ENCODE results near the gene VPS13D. TPM values are rescaled to one million over a fixed set of nuclear protein-coding genes. Genes with fewer than 3 reads are reported as not detected.

The VPS13D gene
- total RNA-seq, 1 experiment from 2014 or later, result 29.0 TPM

DNA sequence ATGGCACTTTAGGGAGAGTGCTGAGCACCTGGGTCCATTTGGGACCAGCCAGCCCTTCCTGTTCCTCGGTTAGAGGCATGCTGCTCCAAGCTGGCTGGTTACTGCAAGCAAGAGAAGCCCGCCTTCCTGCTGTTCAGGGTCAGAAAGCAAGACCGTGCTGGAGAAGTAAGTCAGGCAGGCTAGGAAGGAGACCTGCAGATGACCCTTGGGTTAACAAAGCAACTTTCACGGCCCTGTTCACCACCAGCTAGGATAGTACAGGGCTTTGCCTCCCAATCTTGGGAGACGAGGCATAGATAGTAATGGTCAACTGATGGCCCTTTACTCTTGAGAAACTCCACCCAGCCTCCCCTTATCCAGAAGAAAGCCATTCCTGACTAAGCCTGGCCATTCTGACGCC is 252.1 kb downstream of the VPS13D start (continued):
- TF ChIP-seq PRRX2 (CRISPR knock-in tag; IDR thresholded peaks at IDR 0.05) (no peak), HMGXB4 (CRISPR knock-in tag; IDR thresholded peaks at IDR 0.05) (no peak), ZNF138 (CRISPR knock-in tag; conservative IDR thresholded peaks at IDR 0.05) (no peak), SP1 (CRISPR knock-in tag; conservative IDR thresholded peaks at IDR 0.05) (no peak), OVOL2 (CRISPR knock-in tag; IDR thresholded peaks at IDR 0.05; ENCODE audit: borderline replicate concordance) (no peak), ESRRA (CRISPR knock-in tag; IDR thresholded peaks at IDR 0.05; ENCODE audit: borderline replicate concordance) (no peak)

- ATAC-seq (no peak), DNase-seq (ENCODE audit: low spot score) (no peak)
- Mint-ChIP-seq H3K9me3 (no peaks in the 10 kb centered on the region), H3K4me3 (no peak overlapping the region), H3K36me3 (peaks cover 4% of the 10 kb centered on the region), H3K27ac (no peak overlapping the region), H3K4me1 (peaks cover 32% of the 10 kb centered on the region), H3K27me3 (ENCODE audit: low read depth) (no peaks in the 10 kb centered on the region)
- CTCF ChIA-PET, result no interaction called here
- POLR2A ChIA-PET, result no interaction called here
- TF ChIP-seq USF2 (CRISPR knock-in tag; IDR thresholded peaks at IDR 0.05) (no peak), SP1 (CRISPR knock-in tag; conservative IDR thresholded peaks at IDR 0.05) (no peak), E2F1 (CRISPR knock-in tag; IDR thresholded peaks at IDR 0.05) (no peak), ZNF671 (CRISPR knock-in tag; IDR thresholded peaks at IDR 0.05) (no peak), ZNF263 (CRISPR knock-in tag; IDR thresholded peaks at IDR 0.05; ENCODE audit: low read depth) (no peak), ATF1 (CRISPR knock-in tag; IDR thresholded peaks at IDR 0.05) (no peak), NR2C2 (CRISPR knock-in tag; IDR thresholded peaks at IDR 0.05) (no peak), CDX4 (CRISPR knock-in tag; IDR thresholded peaks at IDR 0.05; ENCODE audit: borderline replicate concordance) (no peak), GTF2I (CRISPR knock-in tag; conservative IDR thresholded peaks at IDR 0.05) (no peak)
Measured at GRCh38 chr1:12482988-12483387, 253.2 kb downstream of the VPS13D start.

- no peak for ATAC-seq
- Mint-ChIP-seq H3K27ac (no peak overlapping the region), H3K4me1 (peaks cover 19% of the 10 kb centered on the region), H3K36me3 (peaks cover 17% of the 10 kb centered on the region), H3K27me3 (ENCODE audit: low read depth) (no peaks in the 10 kb centered on the region), H3K9me3 (peaks cover 14% of the 10 kb centered on the region), H3K4me3 (no peak overlapping the region)
- CTCF ChIA-PET, result no interaction called here
- no peak for DNase-seq (ENCODE audit: low spot score)
- no peak for TF ChIP-seq KAT7 (CRISPR knock-in tag; IDR thresholded peaks at IDR 0.05; ENCODE audit: borderline replicate concordance)
- no peak for TF ChIP-seq NR3C1 (CRISPR knock-in tag; conservative IDR thresholded peaks at IDR 0.05; ENCODE audit: low read depth)
- TF ChIP-seq OVOL2 (CRISPR knock-in tag; IDR thresholded peaks at IDR 0.05; ENCODE audit: borderline replicate concordance), result no peak
- no peak for TF ChIP-seq SMAD3 (CRISPR knock-in tag; IDR thresholded peaks at IDR 0.05; ENCODE audit: borderline replicate concordance)
- TF ChIP-seq IRF1 (CRISPR knock-in tag; IDR thresholded peaks at IDR 0.05), result no peak
- TF ChIP-seq ESRRA (CRISPR knock-in tag; IDR thresholded peaks at IDR 0.05; ENCODE audit: borderline replicate concordance), result no peak
- TF ChIP-seq, protein P1, sequence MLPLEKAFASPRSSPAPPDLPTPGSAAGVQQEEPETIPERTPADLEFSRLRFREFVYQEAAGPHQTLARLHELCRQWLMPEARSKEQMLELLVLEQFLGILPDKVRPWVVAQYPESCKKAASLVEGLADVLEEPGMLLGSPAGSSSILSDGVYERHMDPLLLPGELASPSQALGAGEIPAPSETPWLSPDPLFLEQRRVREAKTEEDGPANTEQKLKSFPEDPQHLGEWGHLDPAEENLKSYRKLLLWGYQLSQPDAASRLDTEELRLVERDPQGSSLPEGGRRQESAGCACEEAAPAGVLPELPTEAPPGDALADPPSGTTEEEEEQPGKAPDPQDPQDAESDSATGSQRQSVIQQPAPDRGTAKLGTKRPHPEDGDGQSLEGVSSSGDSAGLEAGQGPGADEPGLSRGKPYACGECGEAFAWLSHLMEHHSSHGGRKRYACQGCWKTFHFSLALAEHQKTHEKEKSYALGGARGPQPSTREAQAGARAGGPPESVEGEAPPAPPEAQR (CRISPR knock-in tag; IDR thresholded peaks at IDR 0.05), result no peak
- no peak for TF ChIP-seq RORB (CRISPR knock-in tag; IDR thresholded peaks at IDR 0.05)
- TF ChIP-seq ZNF396 (CRISPR knock-in tag; IDR thresholded peaks at IDR 0.05; ENCODE audit: borderline replicate concordance), result no peak
- POLR2A ChIA-PET, result interaction anchor here (0.8 kb wide), 1 partner anchor 52 kb away, joined by 4 read pairs; no protein-coding TSS in a partner anchor
Measured at GRCh38 chr1:12485231-12486058, 255.6 kb downstream of the VPS13D start.

Measured in WTC11 (cell line).